Upper lobe of left lung (tissue), 6 donors: Measurements from ENCODE around the gene ALDH3B1. TPM values are rescaled to one million over a fixed set of nuclear protein-coding genes. Genes with fewer than 3 reads are reported as not detected.
A peak's percentile ranks its signal among the peaks of the same experiment; 100 is the strongest.

ENCODE experiments used
- ATAC-seq, 2 donors: fragments of 200-7000 bp; cut with Tn5 transposase; one replicate each; pipeline ENCODE4 v1.9.1; 2022; ENCODE audit warnings: mild to moderate bottlenecking in 2 of 2, moderate library complexity in 2 of 2; ENCODE audit not compliant: low FRiP score in 2 of 2
- DNase-seq, 2 donors: peaks; one replicate each; pipeline ENCODE4 v3.0.0-alpha.2; 2019 to 2020
- H3K27ac ChIP-seq, 4 donors: fragments of 200-600 bp; sonication (generic); one replicate each; pipeline ENCODE4 v1.5.1; 2016 to 2019
- H3K27me3 ChIP-seq, 4 donors: fragments of 200-600 bp; sonication (generic); one replicate each; pipeline ENCODE4 v1.5.1; 2017 to 2019
- H3K36me3 ChIP-seq, 4 donors: fragments of 200-600 bp; sonication (generic); one replicate each; pipeline ENCODE4 v1.5.1; 2016 to 2019
- H3K4me1 ChIP-seq, 4 donors: fragments of 200-600 bp; sonication (generic); one replicate each; pipeline ENCODE4 v1.5.1; 2018 to 2019
- H3K4me3 ChIP-seq, 4 donors: fragments of 200-600 bp; sonication (generic); one replicate each; pipeline ENCODE4 v1.5.1; 2017 to 2019; ENCODE audit warnings: mild to moderate bottlenecking in 2 of 4, moderate library complexity in 1 of 4
- H3K9me3 ChIP-seq, 4 donors: fragments of 200-600 bp; sonication (generic); one replicate each; pipeline ENCODE4 v1.5.1; 2018 to 2019
- CTCF ChIP-seq, 6 experiments: fragments of 450-650 bp in 4 of 6; fragments of 200-600 bp in 2 of 6; sonication (generic) in 2 of 6; IDR thresholded peaks; one replicate each; pipeline ENCODE4 v1.5.1; 2016 to 2019; ENCODE audit warnings: antibody characterized with exemption in 6 of 6
- EP300 ChIP-seq, 4 donors: sonication (generic); formaldehyde crosslinking; IDR thresholded peaks; one replicate each; pipeline ENCODE4 v1.5.1; 2017; ENCODE audit warnings: antibody characterized with exemption in 4 of 4, control low read depth in 2 of 4
- POLR2A ChIP-seq, 4 donors: fragments of 450-650 bp; IDR thresholded peaks; one replicate each; pipeline ENCODE4 v1.5.1; 2016 to 2017; ENCODE audit warnings: antibody characterized with exemption in 4 of 4, mild to moderate bottlenecking in 2 of 4
- POLR2AphosphoS5 ChIP-seq, 2 donors: sonication (generic); formaldehyde crosslinking; IDR thresholded peaks; one replicate each; pipeline ENCODE4 v1.5.1; 2017; ENCODE audit warnings: antibody characterized with exemption in 2 of 2
- WGBS, 2 donors: methylation state at CpG; one replicate each; pipeline ENCODE4 v1.1.5; 2017 to 2018; 5-methylcytosine and 5-hydroxymethylcytosine counted together
- total RNA-seq, 6 donors: library from RNA; depleted of rRNA in 4 of 6; stranded (reverse); fragments of >200 nt in 4 of 6; gene quantifications; one replicate each; pipeline versions ENCODE4 v1.1.0 to v1.2.1, GENCODE V29; 2016 to 2021
- donor health status: DM: no; HTN: no; CAD: no; lungs with moderate emphysema.
- donor health status: DM: no; HTN: yes; CAD: no; lungs with severe emphysema.

ALDH3B1 gene
- total RNA-seq, 6 donors from 2014 or later: 107 to 229 (median 185) TPM

GRCh38 chr11:68009391-68010089 lies 587 bp upstream of the ALDH3B1 start:
- H3K27ac ChIP-seq: peak overlapping the region; percentile 89 to 99 (median 93)
- 45 to 50% methylated on average over 12 of the region's 12 CpGs for whole genome bisulfite sequencing, 2 donors
- ATAC-seq (no peak), DNase-seq (peak in 1 of 2 donors; percentile 68)
- H3K36me3 ChIP-seq: no peaks in the 10 kb centered on the region
- H3K4me1 ChIP-seq: peaks cover 30 to 69% (median 60%) of the 10 kb centered on the region in 4 donors
- TF ChIP-seq POLR2A (IDR thresholded peaks at IDR 0.05): no peak
- TF ChIP-seq POLR2AphosphoS5 (IDR thresholded peaks at IDR 0.05): no peak
- TF ChIP-seq CTCF (IDR thresholded peaks at IDR 0.05): no peak
- peak overlapping the region in 3 of 4 donors; percentile 46 to 54 (median 53) for H3K4me3 ChIP-seq
- H3K27me3 ChIP-seq: no peaks in the 10 kb centered on the region
- H3K9me3 ChIP-seq: no peaks in the 10 kb centered on the region

- H3K36me3 ChIP-seq: peaks cover 0 to 4% (median 0%) of the 10 kb centered on the region in 4 donors
- 67% methylated on average over 16 of the region's 16 CpGs for WGBS, 2 donors
- H3K9me3 ChIP-seq: no peaks in the 10 kb centered on the region
- DNase-seq (no peak), ATAC-seq (no peak)
- H3K27me3 ChIP-seq: no peaks in the 10 kb centered on the region
- H3K27ac ChIP-seq: peak overlapping the region; percentile 89 to 99 (median 93)
- peaks cover 37 to 85% (median 74%) of the 10 kb centered on the region in 4 donors for H3K4me1 ChIP-seq
- peak overlapping the region in 3 of 4 donors; percentile 46 to 54 (median 53) for H3K4me3 ChIP-seq
- no peak for TF ChIP-seq CTCF (IDR thresholded peaks at IDR 0.05)
- no peak for TF ChIP-seq POLR2A (IDR thresholded peaks at IDR 0.05)
- no peak for TF ChIP-seq EP300 (IDR thresholded peaks at IDR 0.05)
- no peak for TF ChIP-seq POLR2AphosphoS5 (IDR thresholded peaks at IDR 0.05)
Observed at GRCh38 chr11:68011051-68011943, 1.2 kb downstream of the ALDH3B1 start.

- peak overlapping the region; percentile 89 to 99 (median 93) for H3K27ac ChIP-seq
- no peaks in the 10 kb centered on the region for H3K27me3 ChIP-seq
- TF ChIP-seq POLR2A (IDR thresholded peaks at IDR 0.05): no peak
- TF ChIP-seq POLR2AphosphoS5 (IDR thresholded peaks at IDR 0.05): peak in 1 of 2 donors; percentile 8
- H3K36me3 ChIP-seq: peaks cover 0 to 4% (median 0%) of the 10 kb centered on the region in 4 donors
- ATAC-seq (no peak), DNase-seq (peak in 1 of 2 donors; percentile 61)
- WGBS, 2 donors: 62 to 75% methylated on average over 4 to 17 of the region's 17 CpGs
- peaks cover 37 to 94% (median 83%) of the 10 kb centered on the region in 4 donors for H3K4me1 ChIP-seq
- no peaks in the 10 kb centered on the region for H3K9me3 ChIP-seq
- H3K4me3 ChIP-seq: peak overlapping the region in 2 of 4 donors; percentile 0 to 54
Observed at GRCh38 chr11:68012044-68012842, 2.1 kb downstream of the ALDH3B1 start.

- WGBS, 2 donors: 67 to 73% methylated on average over 13 to 16 of the region's 16 CpGs
- Histone ChIP-seq H3K27me3 (no peaks in the 10 kb centered on the region), H3K36me3 (peaks cover 0 to 4% (median 0%) of the 10 kb centered on the region in 4 donors), H3K4me3 (no peak overlapping the region), H3K27ac (peak overlapping the region; percentile 89 to 99 (median 93)), H3K9me3 (no peaks in the 10 kb centered on the region), H3K4me1 (peaks cover 37 to 94% (median 84%) of the 10 kb centered on the region in 4 donors)
- peak in 2 of 4 donors; percentile 70 for TF ChIP-seq EP300 (IDR thresholded peaks at IDR 0.05)
- no peak for TF ChIP-seq CTCF (IDR thresholded peaks at IDR 0.05)
- peak; percentile 41 to 64 for TF ChIP-seq POLR2AphosphoS5 (IDR thresholded peaks at IDR 0.05)
- peak in 2 of 4 donors; percentile 54 to 68 for TF ChIP-seq POLR2A (IDR thresholded peaks at IDR 0.05)
- ATAC-seq (peak; percentile 4 to 74), DNase-seq (peak in 1 of 2 donors; percentile 91)
Observed at GRCh38 chr11:68012843-68013610, 2.9 kb downstream of the ALDH3B1 start.
